NCI-H446 treated with DMSO at 0.1 percent for 48 hours (cell line): ENCODE data around the gene PCDHGA12.

Source experiments
- DNase-seq: peaks from one replicate; lab custom pipeline; 2025; lab: John Stamatoyannopoulos, UW

The PCDHGA12 gene

GRCh38 chr5:141439411-141440141 is 9.3 kb downstream of the PCDHGA12 start:
- DNase-seq = no peak

DNA sequence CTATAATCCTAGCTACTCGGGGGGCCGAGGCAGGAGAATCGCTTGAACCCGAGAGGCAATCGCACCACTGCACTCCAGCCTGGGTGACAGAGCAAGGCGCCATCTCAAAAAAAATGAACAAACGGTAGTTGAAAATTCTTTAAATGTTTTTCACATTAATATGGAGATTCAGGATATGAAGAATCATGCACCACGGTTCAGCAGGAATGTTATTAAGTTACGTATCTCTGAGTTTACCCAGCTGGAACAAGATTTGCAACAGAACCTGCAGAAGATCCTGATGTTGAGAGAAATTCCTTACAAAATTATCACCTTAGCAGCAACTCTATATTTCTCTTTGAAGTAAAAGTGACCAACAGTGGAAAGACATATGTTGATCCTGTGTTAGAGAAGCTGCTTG is 10.0 kb downstream of the PCDHGA12 start:
- no peak for DNase-seq

DNA sequence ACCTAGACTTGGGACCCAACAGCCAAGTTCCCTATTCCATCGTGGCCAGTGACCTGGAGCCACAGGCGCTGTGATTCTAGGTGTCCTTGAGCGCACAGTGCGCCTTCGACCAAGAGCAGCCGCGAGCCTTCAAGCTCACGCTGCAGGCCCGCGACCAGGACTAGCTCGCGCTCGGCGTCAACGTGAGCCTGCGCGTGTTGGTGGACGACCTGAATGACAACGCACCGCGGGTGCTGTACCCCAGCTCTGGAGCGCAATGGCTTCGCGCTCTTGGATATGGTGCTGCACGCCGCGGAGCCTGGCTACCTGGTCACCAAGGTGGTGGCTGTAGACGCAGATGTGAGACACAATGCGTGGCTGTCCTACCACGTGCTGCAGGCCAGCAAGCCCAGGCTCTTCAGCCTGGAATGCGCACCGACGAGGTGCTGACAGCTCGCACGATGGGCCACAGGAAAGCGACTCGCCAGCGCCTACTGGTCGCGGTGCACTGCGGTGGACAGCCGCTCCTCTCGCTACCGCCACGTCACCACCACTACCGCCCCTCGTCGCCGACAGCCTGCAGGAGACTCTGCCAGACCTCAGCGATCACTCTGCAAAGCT is 11.4 kb downstream of the PCDHGA12 start:
- no peak for DNase-seq

DNA sequence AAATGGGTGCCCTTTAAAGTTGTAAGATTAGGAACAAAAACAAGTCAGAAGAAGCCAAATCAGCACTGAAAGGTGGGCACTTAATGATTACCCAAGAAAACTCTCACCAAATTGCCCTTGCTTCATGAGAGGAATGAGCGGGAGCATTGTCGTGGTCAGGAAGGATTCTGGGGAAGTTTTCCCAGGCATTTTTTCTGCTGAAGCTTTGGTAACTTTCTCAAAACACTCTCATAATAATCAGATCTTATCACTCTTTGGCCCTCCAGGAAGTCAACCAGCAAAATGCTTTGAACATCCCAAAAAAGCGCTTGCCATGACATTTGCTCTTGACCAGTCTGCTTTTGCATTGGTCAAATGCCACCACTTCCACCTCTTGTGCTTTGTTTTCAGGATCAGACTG is 35.0 kb downstream of the PCDHGA12 start:
- DNase-seq = no peak

- DNase-seq = peak; percentile 79
Measured at GRCh38 chr5:141475625-141476131, 45.4 kb downstream of the PCDHGA12 start, which contains the start of gene PCDHGC3. Gene PCDHGC3, plus strand, starts transcription at chr5:141475966. Its CDS starts 151 bp downstream, at chr5:141476117.

DNA sequence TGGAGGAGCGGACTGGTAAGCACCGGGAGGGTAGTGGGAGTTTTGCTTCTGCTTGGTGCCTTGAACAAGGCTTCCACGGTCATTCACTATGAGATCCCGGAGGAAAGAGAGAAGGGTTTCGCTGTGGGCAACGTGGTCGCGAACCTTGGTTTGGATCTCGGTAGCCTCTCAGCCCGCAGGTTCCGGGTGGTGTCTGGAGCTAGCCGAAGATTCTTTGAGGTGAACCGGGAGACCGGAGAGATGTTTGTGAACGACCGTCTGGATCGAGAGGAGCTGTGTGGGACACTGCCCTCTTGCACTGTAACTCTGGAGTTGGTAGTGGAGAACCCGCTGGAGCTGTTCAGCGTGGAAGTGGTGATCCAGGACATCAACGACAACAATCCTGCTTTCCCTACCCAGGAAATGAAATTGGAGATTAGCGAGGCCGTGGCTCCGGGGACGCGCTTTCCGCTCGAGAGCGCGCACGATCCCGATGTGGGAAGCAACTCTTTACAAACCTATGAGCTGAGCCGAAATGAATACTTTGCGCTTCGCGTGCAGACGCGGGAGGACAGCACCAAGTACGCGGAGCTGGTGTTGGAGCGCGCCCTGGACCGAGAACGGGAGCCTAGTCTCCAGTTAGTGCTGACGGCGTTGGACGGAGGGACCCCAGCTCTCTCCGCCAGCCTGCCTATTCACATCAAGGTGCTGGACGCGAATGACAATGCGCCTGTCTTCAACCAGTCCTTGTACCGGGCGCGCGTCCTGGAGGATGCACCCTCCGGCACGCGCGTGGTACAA is 46.0 kb downstream of the PCDHGA12 start:
- DNase-seq = no peak

DNA sequence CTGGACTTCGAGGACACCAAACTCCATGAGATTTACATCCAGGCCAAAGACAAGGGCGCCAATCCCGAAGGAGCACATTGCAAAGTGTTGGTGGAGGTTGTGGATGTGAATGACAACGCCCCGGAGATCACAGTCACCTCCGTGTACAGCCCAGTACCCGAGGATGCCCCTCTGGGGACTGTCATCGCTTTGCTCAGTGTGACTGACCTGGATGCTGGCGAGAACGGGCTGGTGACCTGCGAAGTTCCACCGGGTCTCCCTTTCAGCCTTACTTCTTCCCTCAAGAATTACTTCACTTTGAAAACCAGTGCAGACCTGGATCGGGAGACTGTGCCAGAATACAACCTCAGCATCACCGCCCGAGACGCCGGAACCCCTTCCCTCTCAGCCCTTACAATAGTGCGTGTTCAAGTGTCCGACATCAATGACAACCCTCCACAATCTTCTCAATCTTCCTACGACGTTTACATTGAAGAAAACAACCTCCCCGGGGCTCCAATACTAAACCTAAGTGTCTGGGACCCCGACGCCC is 46.8 kb downstream of the PCDHGA12 start:
- DNase-seq = no peak

GRCh38 chr5:141477815-141478214 is 47.5 kb downstream of the PCDHGA12 start:
- DNase-seq = no peak

DNA sequence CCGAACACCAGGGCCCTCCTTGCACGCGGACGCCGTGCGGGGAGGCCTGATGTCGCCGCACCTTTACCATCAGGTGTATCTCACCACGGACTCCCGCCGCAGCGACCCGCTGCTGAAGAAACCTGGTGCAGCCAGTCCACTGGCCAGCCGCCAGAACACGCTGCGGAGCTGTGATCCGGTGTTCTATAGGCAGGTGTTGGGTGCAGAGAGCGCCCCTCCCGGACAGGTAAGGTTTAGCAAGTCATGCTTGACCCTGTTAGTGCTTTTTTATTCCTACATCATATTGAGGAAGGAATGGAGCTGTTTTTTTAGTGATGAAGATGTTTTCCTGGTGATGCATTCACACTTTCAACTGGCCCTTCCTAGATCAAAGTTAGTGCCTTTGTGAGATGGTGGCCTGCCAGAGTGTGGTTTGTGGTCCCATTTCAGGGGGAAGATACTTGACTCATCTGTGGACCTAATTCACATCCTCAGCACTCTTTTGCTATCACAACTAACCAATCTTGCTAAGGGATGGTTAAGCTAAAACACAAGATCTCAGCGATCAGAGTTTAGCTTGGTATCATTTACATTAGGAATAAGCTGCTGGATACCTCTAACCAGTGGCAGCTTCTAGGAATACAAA is 48.1 kb downstream of the PCDHGA12 start:
- DNase-seq = no peak

DNA sequence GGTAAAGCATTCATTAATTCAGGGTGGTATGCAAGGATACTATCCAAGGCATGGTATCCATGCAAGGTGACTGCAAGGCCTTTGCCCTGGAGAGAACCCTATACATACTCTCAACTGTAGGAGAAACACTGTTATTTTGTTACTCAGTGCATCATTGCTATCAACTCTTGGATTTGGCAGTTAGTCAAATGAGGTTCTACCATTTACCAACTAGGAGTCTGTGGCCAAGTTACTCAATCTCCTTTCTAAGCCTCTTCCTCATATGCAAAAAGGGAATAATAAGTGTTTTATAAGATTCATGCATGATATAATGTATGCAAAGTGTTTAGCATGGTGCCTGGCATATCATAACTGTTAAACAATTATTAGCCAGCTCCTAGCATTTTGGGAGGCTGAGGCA is 49.5 kb downstream of the PCDHGA12 start:
- DNase-seq = no peak
